ENCODE measurements around the gene PLCG2.
A peak's percentile ranks its signal among the peaks of the same experiment; 100 is the strongest.
"Not testable (repeated sequence)": the region's sequence is repeated elsewhere in the genome, so short reads cannot be mapped to it uniquely, and the experiment has no call there.

The PLCG2 gene

GRCh38 chr16:81755915-81756614, 23.0 kb upstream of the PLCG2 start:
- DNase-seq = no peak

- DNase-seq = no peak
These were observed 22.3 kb upstream of the PLCG2 start for GRCh38 chr16:81756615-81757356.

- no peak for DNase-seq
These were observed 20.7 kb upstream of the PLCG2 start for GRCh38 chr16:81758376-81758775.

GRCh38 chr16:81762322-81762721, 16.8 kb upstream of the PLCG2 start:
- not testable (repeated sequence) for DNase-seq

- no peak for DNase-seq
These were observed 13.8 kb upstream of the PLCG2 start for GRCh38 chr16:81765111-81765919.

GRCh38 chr16:81765969-81766368, 13.1 kb upstream of the PLCG2 start:
- no peak for DNase-seq

- peak; percentile 61 for DNase-seq
These were observed 11.0 kb upstream of the PLCG2 start for GRCh38 chr16:81767987-81768592.

GRCh38 chr16:81770008-81770407, 9.1 kb upstream of the PLCG2 start:
- DNase-seq = no peak

GRCh38 chr16:81774348-81774747, 4.7 kb upstream of the PLCG2 start:
- DNase-seq = no peak

- DNase-seq = no peak
These were observed 3.5 kb upstream of the PLCG2 start for GRCh38 chr16:81775570-81775969.

- DNase-seq = no peak
These were observed 860 bp upstream of the PLCG2 start for GRCh38 chr16:81778231-81778630.

GRCh38 chr16:81779536-81780320, 637 bp downstream of the PLCG2 start:
- no peak for DNase-seq

GRCh38 chr16:81780350-81780749, 1.3 kb downstream of the PLCG2 start:
- no peak for DNase-seq

- no peak for DNase-seq
These were observed 3.1 kb downstream of the PLCG2 start for GRCh38 chr16:81782236-81782635.

GRCh38 chr16:81784072-81784795, 5.1 kb downstream of the PLCG2 start:
- peak; percentile 6 for DNase-seq

GRCh38 chr16:81785138-81785924, 6.2 kb downstream of the PLCG2 start:
- no peak for DNase-seq

GRCh38 chr16:81786321-81786720, 7.2 kb downstream of the PLCG2 start:
- no peak for DNase-seq

GRCh38 chr16:81786868-81787267, 7.8 kb downstream of the PLCG2 start:
- DNase-seq = no peak

- DNase-seq = no peak
These were observed 8.6 kb downstream of the PLCG2 start for GRCh38 chr16:81787659-81788058.

- no peak for DNase-seq
These were observed 11.2 kb downstream of the PLCG2 start for GRCh38 chr16:81790277-81790676.
